B cell (primary cell): ENCODE data around the gene ULK4. TPM values are rescaled to one million over a fixed set of nuclear protein-coding genes. Genes with fewer than 3 reads are reported as not detected.
"Not testable (repeated sequence)": the region's sequence is repeated elsewhere in the genome, so short reads cannot be mapped to it uniquely, and the experiment has no call there.

Experiments used
- ATAC-seq: fragments of 200-7000 bp; cut with Tn5 transposase; one replicate; pipeline ENCODE4 v1.10.0; 2021; ENCODE audit warnings: low read depth, mild to moderate bottlenecking, moderate number of reproducible peaks, moderate library complexity
- CTCF ChIA-PET: fragments of 350-600 bp; sonication (Branson Sonifier 250); formaldehyde crosslinking; loops from one replicate; lab custom pipeline; 2021; ENCODE audit warnings: antibody characterized with exemption, inconsistent platforms; lab: Charles Lee
- POLR2A ChIA-PET: fragments of 350-600 bp; sonication (Branson Sonifier 250); formaldehyde crosslinking; loops from one replicate; lab custom pipeline; 2021; ENCODE audit warnings: antibody characterized with exemption; lab: Charles Lee
- DNase-seq: peaks from one replicate; pipeline ENCODE4 v3.0.0; 2013
- H2AFZ ChIP-seq: 2 replicates; pipeline ENCODE4 v1.6.1; 2012; ENCODE audit warnings: mild to moderate bottlenecking, low read depth, low read length; ENCODE audit not compliant: insufficient read depth, poor library complexity, severe bottlenecking
- H3K27ac ChIP-seq, 2 donors: 1 replicate in 1 of 2; 2 replicates in 1 of 2; pipeline ENCODE4 v1.5.1; 2012 to 2013; ENCODE audit warnings: low read length in 2 of 2, mild to moderate bottlenecking in 2 of 2, moderate library complexity in 1 of 2
- H3K27me3 ChIP-seq, 4 experiments: fragments of 200-600 bp in 1 of 4; sonication (generic) in 1 of 4; replicated peaks in 1 of 4; 1 replicate in 2 of 4; 2 replicates in 2 of 4; pipeline versions ENCODE4 v1.6.1 to v1.7.0; 2013 to 2016; ENCODE audit warnings: low read length in 3 of 4, mild to moderate bottlenecking in 2 of 4, mixed read lengths in 1 of 4, moderate library complexity in 1 of 4; ENCODE audit not compliant: insufficient read depth in 4 of 4, control insufficient read depth in 3 of 4; ENCODE audit errors: control extremely low read depth in 1 of 4
- H3K36me3 ChIP-seq, 2 experiments: replicated peaks in 1 of 2; 1 replicate in 1 of 2; 2 replicates in 1 of 2; pipeline versions ENCODE4 v1.6.1 to v1.7.1; 2013; ENCODE audit warnings: low read length in 1 of 2; ENCODE audit not compliant: insufficient read depth in 2 of 2, control insufficient read depth in 1 of 2; ENCODE audit errors: control extremely low read depth in 1 of 2, extremely low read depth in 1 of 2
- H3K4me1 ChIP-seq, 2 donors: fragments of 200-600 bp in 1 of 2; sonication (generic) in 1 of 2; 1 replicate in 1 of 2; 2 replicates in 1 of 2; pipeline versions ENCODE4 v1.5.1 to v1.6.1; 2013 to 2017; ENCODE audit warnings: low read length in 2 of 2; ENCODE audit not compliant: control insufficient read depth in 2 of 2, insufficient read depth in 2 of 2
- H3K4me2 ChIP-seq: replicated peaks from 2 replicates; pipeline ENCODE3; 2012; ENCODE audit warnings: mild to moderate bottlenecking, low read depth, low read length; ENCODE audit not compliant: poor library complexity, severe bottlenecking
- H3K4me3 ChIP-seq, 5 experiments: fragments of 200-600 bp in 1 of 5; sonication (generic) in 1 of 5; 1 replicate in 3 of 5; 2 replicates in 2 of 5; pipeline versions ENCODE4 v1.5.1 to v1.7.0; 2011 to 2016; ENCODE audit warnings: low read length in 4 of 5, mild to moderate bottlenecking in 4 of 5, low read depth in 2 of 5, control low read depth in 1 of 5, moderate library complexity in 1 of 5; ENCODE audit not compliant: insufficient read depth in 1 of 5; ENCODE audit errors: control extremely low read depth in 1 of 5, extremely low read depth in 1 of 5
- H3K79me2 ChIP-seq: fragments of 200-600 bp; sonication (generic); one replicate; pipeline ENCODE4 v1.6.0; 2016; ENCODE audit warnings: low read length; ENCODE audit not compliant: control insufficient read depth, insufficient read depth
- H3K9ac ChIP-seq: fragments of 200-600 bp; sonication (generic); 2 replicates; pipeline ENCODE4 v1.6.1; 2017; ENCODE audit warnings: mild to moderate bottlenecking, low read length, moderate library complexity
- H3K9me3 ChIP-seq, 3 donors: one replicate each; pipeline versions ENCODE4 v1.6.1 to v1.7.1; 2013; ENCODE audit warnings: low read length in 2 of 3; ENCODE audit not compliant: control insufficient read depth in 2 of 3, insufficient read depth in 1 of 3; ENCODE audit errors: control extremely low read depth in 1 of 3
- H4K20me1 ChIP-seq: 2 replicates; pipeline ENCODE4 v1.6.0; 2012; ENCODE audit warnings: mild to moderate bottlenecking, low read length; ENCODE audit not compliant: insufficient read depth, control insufficient read depth, poor library complexity, severe bottlenecking
- H3K27ac Mint-ChIP-seq: one replicate; pipeline ENCODE4 v1.8.0; 2021; ENCODE audit warnings: mixed read lengths
- H3K27me3 Mint-ChIP-seq: one replicate; pipeline ENCODE4 v1.8.0; 2021; ENCODE audit warnings: mixed read lengths
- H3K4me1 Mint-ChIP-seq: one replicate; pipeline ENCODE4 v1.8.0; 2021; ENCODE audit warnings: mixed read lengths
- H3K4me3 Mint-ChIP-seq: one replicate; pipeline ENCODE4 v1.8.0; 2021; ENCODE audit warnings: mixed read lengths
- H3K9me3 Mint-ChIP-seq: one replicate; pipeline ENCODE4 v1.8.0; 2022; ENCODE audit warnings: mixed read lengths; ENCODE audit not compliant: insufficient read depth
- CTCF ChIP-seq: fragments of 200-600 bp; IDR thresholded peaks from one replicate; pipeline ENCODE4 v1.8.0; 2022; ENCODE audit warnings: antibody characterized with exemption, mild to moderate bottlenecking
- EZH2 ChIP-seq: IDR thresholded peaks from 2 replicates; pipeline ENCODE4 v1.6.1; 2012; ENCODE audit warnings: borderline replicate concordance, low read depth, mild to moderate bottlenecking, moderate library complexity, low read length; ENCODE audit not compliant: insufficient read depth, poor library complexity, severe bottlenecking
- WGBS: methylation state at CpG from one replicate; pipeline ENCODE4 v1.1.5; 2013; ENCODE audit warnings: missing lambda C conversion rate; ENCODE audit not compliant: insufficient coverage; 5-methylcytosine and 5-hydroxymethylcytosine counted together
- intact Hi-C: fragments of 100-400 bp; cut with micrococcal nuclease; formaldehyde crosslinking; loops from one replicate; pipeline ENCODE4 v1.10.0; 2022
- polyA plus RNA-seq: library from polyadenylated mRNA; depleted of rRNA; stranded (reverse); fragments of >200 nt; gene quantifications from 2 replicates; pipeline ENCODE4 v1.2.3, GENCODE V29; 2012
- total RNA-seq, 2 donors: library from RNA; stranded (reverse); fragments of 120-200 nt in 1 of 2; gene quantifications; 1 replicate in 1 of 2; 2 replicates in 1 of 2; pipeline versions ENCODE4 v1.2.3 to v1.2.4, GENCODE V29; 2013 to 2022

Gene ULK4
- total and polyA plus RNA-seq, 2 donors (not counting 1 experiment from before 2014, with no cell fraction given) = 5.2 to 33.7 TPM

- Histone ChIP-seq H3K79me2 (no peaks in the 10 kb centered on the region), H3K36me3 (no peaks in the 10 kb centered on the region), H4K20me1 (no peaks in the 10 kb centered on the region), H3K9me3 (no peaks in the 10 kb centered on the region), H3K4me1 (no peaks in the 10 kb centered on the region), H2AFZ (no peak overlapping the region), H3K4me2 (no peak overlapping the region), H3K27ac (no peak overlapping the region), H3K9ac (no peak overlapping the region), H3K4me3 (no peak overlapping the region), H3K27me3 (no peaks in the 10 kb centered on the region)
- DNase-seq (no peak), ATAC-seq (no peak)
- Mint-ChIP-seq H3K9me3 (no peaks in the 10 kb centered on the region), H3K27me3 (no peaks in the 10 kb centered on the region), H3K4me3 (no peak overlapping the region), H3K4me1 (no peaks in the 10 kb centered on the region), H3K27ac (no peak overlapping the region)
- ChIA-PET CTCF (interaction anchor here (0.6 kb wide), 1 partner anchor 1142 kb away, joined by 3 read pairs; no protein-coding TSS in a partner anchor), POLR2A (no interaction called here)
- TF ChIP-seq EZH2 (no peak), CTCF (no peak)
- intact Hi-C loops = loop anchor here (10.0 kb wide), 1 partner anchor 1127 kb away; no protein-coding TSS in a partner anchor
These were observed 250.3 kb downstream of the ULK4 start for GRCh38 chr3:41711651-41712050.

- Histone ChIP-seq H3K4me1 (no peaks in the 10 kb centered on the region), H3K4me2 (no peak overlapping the region), H3K9ac (no peak overlapping the region), H3K4me3 (no peak overlapping the region), H3K27me3 (no peaks in the 10 kb centered on the region), H3K27ac (no peak overlapping the region), H2AFZ (no peak overlapping the region), H4K20me1 (no peaks in the 10 kb centered on the region), H3K9me3 (no peaks in the 10 kb centered on the region), H3K79me2 (no peaks in the 10 kb centered on the region), H3K36me3 (no peaks in the 10 kb centered on the region)
- no peak overlapping the region for H3K27ac Mint-ChIP-seq
- intact Hi-C loops = loop anchor here (10.0 kb wide), 1 partner anchor 1126 kb away; no protein-coding TSS in a partner anchor
- no peak for TF ChIP-seq EZH2
- no peak for TF ChIP-seq CTCF
- POLR2A ChIA-PET = no interaction called here
- H3K9me3 Mint-ChIP-seq = no peaks in the 10 kb centered on the region
- ATAC-seq (no peak), DNase-seq (no peak)
- H3K4me1 Mint-ChIP-seq = no peaks in the 10 kb centered on the region
- CTCF ChIA-PET = no interaction called here
- H3K4me3 Mint-ChIP-seq = no peak overlapping the region
- H3K27me3 Mint-ChIP-seq = no peaks in the 10 kb centered on the region
- 100% methylated on average over 6 of the region's 8 CpGs for WGBS
These were observed 251.1 kb downstream of the ULK4 start for GRCh38 chr3:41710646-41711388.

- H3K9ac ChIP-seq, POLR2A ChIA-PET, ATAC-seq, H3K27me3 ChIP-seq, H3K27me3 Mint-ChIP-seq, H3K4me3 ChIP-seq, H4K20me1 ChIP-seq, DNase-seq, H2AFZ ChIP-seq, H3K9me3 ChIP-seq, H3K79me2 ChIP-seq, H3K27ac Mint-ChIP-seq, intact Hi-C loops, H3K4me2 ChIP-seq, H3K4me1 ChIP-seq, H3K27ac ChIP-seq, CTCF ChIA-PET, H3K36me3 ChIP-seq, H3K4me1 Mint-ChIP-seq, H3K9me3 Mint-ChIP-seq, H3K4me3 Mint-ChIP-seq: not testable (repeated sequence)
- WGBS = 98% methylated on average over 8 of the region's 8 CpGs
These were observed 252.7 kb downstream of the ULK4 start for GRCh38 chr3:41709213-41709612.
